ENCODE measurements around the gene RNF7.
"Not testable (repeated sequence)": the region's sequence is repeated elsewhere in the genome, so short reads cannot be mapped to it uniquely, and the experiment has no call there.

The RNF7 gene

GRCh38 chr3:141738022-141738890 lies at the start of gene RNF7:
TSS of gene RNF7 (plus strand) at chr3:141738298. CDS start at chr3:141738342, 44 bp downstream.
- in situ Hi-C loops (cut with HindIII; ENCODE audit: low pct_unique_long_range_greater_than_20kb, low sequenced_read_pairs), result no loop called here
- TF ChIP-seq JUND (IDR thresholded peaks at IDR 0.05; ENCODE audit: low read depth), result no peak
- peak; percentile 80 to 98 for DNase-seq (ENCODE audit: low read depth in 1 of 2, low spot score in 1 of 2)

GRCh38 chr3:141690431-141691072 lies 47.5 kb upstream of the RNF7 start:
- DNase-seq (ENCODE audit: low read depth in 1 of 2, low spot score in 1 of 2), result no peak
- in situ Hi-C loops (cut with HindIII; ENCODE audit: low pct_unique_long_range_greater_than_20kb, low sequenced_read_pairs), result no loop called here
- no peak for TF ChIP-seq JUND (IDR thresholded peaks at IDR 0.05; ENCODE audit: low read depth)

GRCh38 chr3:141691471-141691870 lies 46.6 kb upstream of the RNF7 start:
- DNase-seq (ENCODE audit: low read depth in 1 of 2, low spot score in 1 of 2); in situ Hi-C loops (cut with HindIII; ENCODE audit: low pct_unique_long_range_greater_than_20kb, low sequenced_read_pairs): not testable (repeated sequence)

GRCh38 chr3:141692973-141693372 lies 45.1 kb upstream of the RNF7 start:
- in situ Hi-C loops (cut with HindIII; ENCODE audit: low pct_unique_long_range_greater_than_20kb, low sequenced_read_pairs); DNase-seq (ENCODE audit: low read depth in 1 of 2, low spot score in 1 of 2): not testable (repeated sequence)

- DNase-seq (ENCODE audit: low read depth in 1 of 2, low spot score in 1 of 2), result no peak
- no peak for TF ChIP-seq JUND (IDR thresholded peaks at IDR 0.05; ENCODE audit: low read depth)
- in situ Hi-C loops (cut with HindIII; ENCODE audit: low pct_unique_long_range_greater_than_20kb, low sequenced_read_pairs), result no loop called here
Measured at GRCh38 chr3:141699324-141699723, 38.8 kb upstream of the RNF7 start.

DNA sequence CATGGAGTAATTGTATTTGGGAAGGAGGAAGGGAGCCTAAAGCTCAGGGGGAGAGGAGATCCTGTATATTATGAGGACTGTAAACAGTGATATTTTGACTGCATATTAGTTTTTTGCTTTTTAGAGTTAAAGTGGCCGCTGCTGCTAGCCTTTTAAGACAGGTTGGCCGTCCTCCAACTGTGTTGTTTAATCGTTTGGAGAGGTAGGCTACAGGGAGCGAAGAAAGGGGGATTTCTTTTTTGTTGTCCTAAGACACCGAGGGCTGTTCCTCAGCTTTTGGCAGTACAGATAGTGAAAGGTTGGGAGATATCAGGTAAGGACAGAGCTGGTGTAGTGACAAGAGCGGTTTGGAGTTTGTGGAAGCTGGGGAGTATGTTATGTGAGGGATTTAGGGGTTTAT lies 38.2 kb upstream of the RNF7 start:
- TF ChIP-seq JUND (IDR thresholded peaks at IDR 0.05; ENCODE audit: low read depth), result no peak
- in situ Hi-C loops (cut with HindIII; ENCODE audit: low pct_unique_long_range_greater_than_20kb, low sequenced_read_pairs), result no loop called here
- no peak for DNase-seq (ENCODE audit: low read depth in 1 of 2, low spot score in 1 of 2)

GRCh38 chr3:141703367-141703766 lies 34.7 kb upstream of the RNF7 start:
- in situ Hi-C loops (cut with HindIII; ENCODE audit: low pct_unique_long_range_greater_than_20kb, low sequenced_read_pairs); DNase-seq (ENCODE audit: low read depth in 1 of 2, low spot score in 1 of 2): not testable (repeated sequence)

DNA sequence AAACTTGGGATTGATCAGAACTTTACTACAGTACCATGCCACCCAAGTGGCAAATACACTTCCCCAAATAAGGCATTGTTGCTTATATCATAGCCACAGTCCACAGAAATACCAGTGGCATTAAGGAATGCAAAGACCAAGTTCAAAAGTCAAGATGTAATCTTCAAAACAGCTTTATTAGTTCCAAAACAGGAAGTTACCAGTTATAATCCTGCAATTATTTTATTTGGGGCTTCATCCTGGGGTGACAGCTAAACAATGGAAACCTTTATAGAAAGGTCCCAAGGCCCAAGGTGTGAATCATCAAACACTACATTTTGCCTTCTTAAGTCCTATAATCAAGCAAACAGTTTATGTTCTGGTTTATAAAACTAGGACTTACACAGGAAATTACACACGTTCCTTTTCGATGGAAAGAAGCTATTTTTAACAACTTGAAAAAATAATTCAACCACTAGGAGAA lies 30.3 kb upstream of the RNF7 start:
- TF ChIP-seq JUND (IDR thresholded peaks at IDR 0.05; ENCODE audit: low read depth), result no peak
- DNase-seq (ENCODE audit: low read depth in 1 of 2, low spot score in 1 of 2), result no peak
- in situ Hi-C loops (cut with HindIII; ENCODE audit: low pct_unique_long_range_greater_than_20kb, low sequenced_read_pairs), result no loop called here

DNA sequence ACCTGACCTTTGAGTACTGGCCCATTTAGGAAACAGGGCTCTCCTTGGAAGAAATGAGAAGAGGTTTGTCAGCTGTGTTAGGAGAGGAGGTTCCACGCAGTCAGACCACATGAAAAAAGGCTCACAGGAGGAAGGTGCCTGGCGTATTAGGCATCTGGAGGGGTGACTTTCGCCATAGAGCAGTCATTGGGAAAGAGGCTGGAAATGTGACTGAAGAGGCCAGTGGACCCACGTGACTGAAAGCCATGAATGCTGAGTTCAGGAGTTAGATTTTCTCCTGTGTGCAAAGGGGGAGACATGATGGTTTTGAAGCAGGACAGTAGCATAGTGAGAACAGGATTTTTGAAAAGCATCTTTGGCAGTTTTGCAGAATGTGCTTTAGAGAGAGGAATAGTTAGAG lies 29.7 kb upstream of the RNF7 start:
- no peak for TF ChIP-seq JUND (IDR thresholded peaks at IDR 0.05; ENCODE audit: low read depth)
- in situ Hi-C loops (cut with HindIII; ENCODE audit: low pct_unique_long_range_greater_than_20kb, low sequenced_read_pairs), result no loop called here
- DNase-seq (ENCODE audit: low read depth in 1 of 2, low spot score in 1 of 2), result no peak

DNA sequence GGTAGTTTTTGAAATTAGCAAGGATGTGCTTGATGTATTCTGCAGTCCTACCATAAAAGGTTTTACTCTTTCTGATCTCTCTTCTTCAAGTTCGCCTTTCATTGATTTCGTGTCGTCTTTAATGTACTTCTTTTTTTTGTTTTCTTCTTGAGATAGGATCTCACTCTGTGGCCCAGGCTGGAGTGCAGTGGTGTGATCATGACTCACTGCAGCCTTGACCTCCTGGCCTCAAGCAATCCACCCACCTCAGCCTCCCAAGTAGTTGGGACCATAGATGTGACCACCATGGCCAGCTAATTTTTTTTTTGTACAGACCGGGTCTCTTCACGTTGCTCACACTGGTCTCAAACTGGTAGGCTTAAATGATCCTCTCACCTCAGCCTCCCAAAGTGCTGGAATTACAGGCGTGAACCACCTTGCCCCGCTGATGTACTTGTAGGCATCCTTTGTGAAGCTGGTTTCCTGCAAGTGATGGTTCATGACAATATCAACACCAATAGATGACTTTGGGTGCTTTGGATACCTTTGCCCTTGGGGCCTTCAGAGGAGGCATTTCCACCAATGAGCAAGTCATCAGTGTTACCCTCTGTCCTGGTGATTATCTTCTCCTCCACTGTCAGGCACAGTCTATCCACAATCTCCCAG lies 28.9 kb upstream of the RNF7 start:
- DNase-seq (ENCODE audit: low read depth in 1 of 2, low spot score in 1 of 2), result no peak
- TF ChIP-seq JUND (IDR thresholded peaks at IDR 0.05; ENCODE audit: low read depth), result no peak
- in situ Hi-C loops (cut with HindIII; ENCODE audit: low pct_unique_long_range_greater_than_20kb, low sequenced_read_pairs), result no loop called here

GRCh38 chr3:141710121-141710520 lies 28.0 kb upstream of the RNF7 start:
- no peak for TF ChIP-seq JUND (IDR thresholded peaks at IDR 0.05; ENCODE audit: low read depth)
- no peak for DNase-seq (ENCODE audit: low read depth in 1 of 2, low spot score in 1 of 2)
- in situ Hi-C loops (cut with HindIII; ENCODE audit: low pct_unique_long_range_greater_than_20kb, low sequenced_read_pairs), result no loop called here

DNA sequence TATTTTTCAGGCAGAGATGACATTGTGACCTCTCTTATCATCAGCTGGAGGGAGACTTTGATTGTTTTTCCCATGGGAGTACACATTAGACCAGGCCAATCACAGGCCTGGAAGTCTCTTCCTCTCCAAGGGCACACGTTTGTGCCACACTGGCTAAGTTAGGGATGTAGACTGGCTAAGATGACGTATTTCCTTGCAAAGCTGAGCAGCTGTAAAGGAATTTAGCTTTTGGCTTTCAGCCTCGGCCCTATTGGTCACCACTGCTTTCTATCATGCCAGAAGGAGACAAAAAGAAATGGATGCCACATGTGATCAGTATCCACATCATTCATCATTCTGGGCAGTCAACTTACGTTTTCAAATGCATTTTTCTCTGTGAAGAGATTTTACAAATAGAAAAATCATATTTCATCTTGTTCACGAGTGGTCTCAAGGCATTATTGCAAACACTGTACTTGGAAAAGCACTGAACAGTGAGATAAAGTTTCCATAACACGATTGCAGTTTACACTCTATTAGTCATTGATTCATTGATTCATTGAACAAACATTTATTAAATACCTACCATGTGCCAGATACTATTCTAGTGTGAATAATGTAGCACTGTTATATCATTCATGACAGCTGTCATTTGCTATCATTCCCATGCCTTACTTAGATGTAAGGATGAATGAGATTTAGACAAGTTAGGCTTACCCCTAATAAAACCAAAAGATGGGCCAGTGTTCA lies 27.0 kb upstream of the RNF7 start:
- in situ Hi-C loops (cut with HindIII; ENCODE audit: low pct_unique_long_range_greater_than_20kb, low sequenced_read_pairs), result no loop called here
- no peak for TF ChIP-seq JUND (IDR thresholded peaks at IDR 0.05; ENCODE audit: low read depth)
- no peak for DNase-seq (ENCODE audit: low read depth in 1 of 2, low spot score in 1 of 2)

All from T47D (cell line).